Left renal cortex interstitium (tissue), 4 donors: ENCODE measurements around the gene LY6G5C. TPM values are rescaled to one million over a fixed set of nuclear protein-coding genes. Genes with fewer than 3 reads are reported as not detected.

Source experiments
- polyA plus RNA-seq, 4 donors: library from polyadenylated mRNA; unstranded; fragments of 120-200 nt; gene quantifications; one replicate each; pipeline ENCODE4 v1.2.1, GENCODE V29; 2013; ENCODE audit not compliant: insufficient read length in 4 of 4

Gene LY6G5C
- polyA plus RNA-seq, 4 donors: 2.4 to 5.6 (median 3.0) TPM

Other genes starting within 250 kb of the LY6G5C start
- 1 to 10 TPM in 2 of 4 donors, under 1 TPM in 2; 0.45 to 1.8 (median 0.88) TPM for gene MICB, start 182.9 kb downstream of the LY6G5C start, polyA plus RNA-seq
- 10 to 100 TPM; 15.4 to 24.2 (median 18.0) TPM for gene MCCD1, start 152.1 kb downstream of the LY6G5C start, polyA plus RNA-seq
- 100 to 1,000 TPM; 462 to 709 (median 569) TPM for gene DDX39B, start 139.1 kb downstream of the LY6G5C start, polyA plus RNA-seq
- 10 to 100 TPM in 1 of 4 donors, 1 to 10 TPM in 3; 6.4 to 10.5 (median 6.5) TPM for gene ATP6V1G2, start 134.5 kb downstream of the LY6G5C start, polyA plus RNA-seq
- 10 to 100 TPM; 18.4 to 29.0 (median 25.5) TPM for gene NFKBIL1, start 133.5 kb downstream of the LY6G5C start, polyA plus RNA-seq
- gene LTA, start 108.8 kb downstream of the LY6G5C start, polyA plus RNA-seq: under 1 TPM; 0.24 to 0.39 (median 0.31) TPM
- gene TNF, start 105.5 kb downstream of the LY6G5C start, polyA plus RNA-seq: under 1 TPM in 1 of 4 donors, not detected in 3; 0.49 TPM
- gene LTB, start 98.6 kb downstream of the LY6G5C start, polyA plus RNA-seq: 1 to 10 TPM in 3 of 4 donors, under 1 TPM in 1; 0.88 to 2.3 (median 2.0) TPM
- 1 to 10 TPM; 4.2 to 6.2 (median 5.0) TPM for gene LST1, start 94.8 kb downstream of the LY6G5C start, polyA plus RNA-seq
- gene NCR3, start 88.1 kb downstream of the LY6G5C start, polyA plus RNA-seq: under 1 TPM in 3 of 4 donors, not detected in 1; 0.16 to 0.52 (median 0.25) TPM
- 10 to 100 TPM; 61.0 to 92.7 (median 73.5) TPM for gene AIF1, start 65.8 kb downstream of the LY6G5C start, polyA plus RNA-seq
- gene PRRC2A, start 60.4 kb downstream of the LY6G5C start, polyA plus RNA-seq: 100 to 1,000 TPM; 129 to 238 (median 197) TPM
- 100 to 1,000 TPM; 218 to 274 (median 261) TPM for gene BAG6, start 28.4 kb downstream of the LY6G5C start, polyA plus RNA-seq
- 100 to 1,000 TPM in 3 of 4 donors, 10 to 100 TPM in 1; 89.9 to 124 (median 104) TPM for gene APOM, start 25.2 kb downstream of the LY6G5C start, polyA plus RNA-seq
- 10 to 100 TPM; 17.9 to 24.3 (median 21.4) TPM for gene C6orf47, start 20.3 kb downstream of the LY6G5C start, polyA plus RNA-seq
- gene GPANK1, start 16.1 kb downstream of the LY6G5C start, polyA plus RNA-seq: 10 to 100 TPM; 25.2 to 33.9 (median 29.5) TPM
- 100 to 1,000 TPM; 224 to 234 (median 228) TPM for gene CSNK2B, start 15.0 kb downstream of the LY6G5C start, polyA plus RNA-seq
- gene LY6G5B, start 11.1 kb downstream of the LY6G5C start, polyA plus RNA-seq: 10 to 100 TPM in 3 of 4 donors, 1 to 10 TPM in 1; 9.0 to 37.0 (median 19.2) TPM
- gene ABHD16A, start 22.3 kb upstream of the LY6G5C start, polyA plus RNA-seq: 10 to 100 TPM; 54.3 to 74.8 (median 61.5) TPM
- gene LY6G6F, start 25.8 kb upstream of the LY6G5C start, polyA plus RNA-seq: under 1 TPM; 0.21 to 0.81 (median 0.57) TPM
- under 1 TPM in 1 of 4 donors, not detected in 3; 0.65 TPM for gene LY6G6D, start 34.3 kb upstream of the LY6G5C start, polyA plus RNA-seq
- 1 to 10 TPM in 1 of 4 donors, under 1 TPM in 2, not detected in 1; 0.32 to 1.4 (median 0.47) TPM for gene LY6G6C, start 40.7 kb upstream of the LY6G5C start, polyA plus RNA-seq
- 1 to 10 TPM in 3 of 4 donors, under 1 TPM in 1; 0.72 to 2.4 (median 1.5) TPM for gene MPIG6B, start 42.3 kb upstream of the LY6G5C start, polyA plus RNA-seq
- 100 to 1,000 TPM; 163 to 243 (median 200) TPM for gene DDAH2, start 48.2 kb upstream of the LY6G5C start, polyA plus RNA-seq
- 100 to 1,000 TPM; 251 to 323 (median 297) TPM for gene CLIC1, start 55.5 kb upstream of the LY6G5C start, polyA plus RNA-seq
- gene MSH5, start 58.9 kb upstream of the LY6G5C start, polyA plus RNA-seq: 10 to 100 TPM; 13.1 to 58.4 (median 30.9) TPM
- gene SAPCD1, start 81.6 kb upstream of the LY6G5C start, polyA plus RNA-seq: 10 to 100 TPM in 2 of 4 donors, 1 to 10 TPM in 2; 4.2 to 12.9 (median 7.3) TPM
- gene VWA7, start 96.3 kb upstream of the LY6G5C start, polyA plus RNA-seq: 10 to 100 TPM in 2 of 4 donors, 1 to 10 TPM in 2; 8.1 to 10.7 (median 9.6) TPM
- 10 to 100 TPM; 51.9 to 64.8 (median 55.2) TPM for gene VARS1, start 114.7 kb upstream of the LY6G5C start, polyA plus RNA-seq
- 10 to 100 TPM; 80.4 to 88.0 (median 84.9) TPM for gene LSM2, start 125.9 kb upstream of the LY6G5C start, polyA plus RNA-seq
- gene HSPA1L, start 134.2 kb upstream of the LY6G5C start, polyA plus RNA-seq: 1 to 10 TPM; 3.6 to 4.2 (median 3.8) TPM
- 100 to 1,000 TPM in 3 of 4 donors, 10 to 100 TPM in 1; 92.5 to 123 (median 116) TPM for gene HSPA1A, start 134.5 kb upstream of the LY6G5C start, polyA plus RNA-seq
- 100 to 1,000 TPM; 128 to 169 (median 155) TPM for gene HSPA1B, start 146.7 kb upstream of the LY6G5C start, polyA plus RNA-seq
- gene NEU1, start 181.8 kb upstream of the LY6G5C start, polyA plus RNA-seq: 10 to 100 TPM; 72.1 to 78.2 (median 75.1) TPM
- gene SLC44A4, start 197.9 kb upstream of the LY6G5C start, polyA plus RNA-seq: 10 to 100 TPM; 37.2 to 57.4 (median 46.1) TPM
- gene EHMT2, start 216.6 kb upstream of the LY6G5C start, polyA plus RNA-seq: 100 to 1,000 TPM in 1 of 4 donors, 10 to 100 TPM in 3; 65.6 to 111 (median 86.8) TPM
- gene ZBTB12, start 221.0 kb upstream of the LY6G5C start, polyA plus RNA-seq: 10 to 100 TPM; 22.4 to 35.3 (median 26.9) TPM
- 1 to 10 TPM; 3.1 to 4.1 (median 3.7) TPM for gene C2, start 246.7 kb upstream of the LY6G5C start, polyA plus RNA-seq